RWPE1 (cell line): Measurements from ENCODE around the gene TAF11.
"Not testable (repeated sequence)": the region's sequence is repeated elsewhere in the genome, so short reads cannot be mapped to it uniquely, and the experiment has no call there.

Experiments used
- CTCF ChIA-PET: fragments of 350-600 bp; sonication (Branson Sonifier 250); formaldehyde crosslinking; extraction: SDS; loops from one replicate; lab custom pipeline; 2021; lab: Yijun Ruan, JAX
- POLR2A ChIA-PET: fragments of 400-600 bp; formaldehyde crosslinking; extraction: SDS; loops from one replicate; lab custom pipeline; 2020; ENCODE audit warnings: antibody characterized with exemption; ENCODE audit not compliant: low non-redundant PET; lab: Yijun Ruan, JAX
- DNase-seq: peaks from one replicate; pipeline ENCODE4 v3.0.0; 2012; ENCODE audit warnings: low spot score
- H3K27ac ChIP-seq: fragments of 450-650 bp; 2 replicates; pipeline ENCODE4 v1.5.1; 2017
- TF ChIP-seq, protein P1 (sequence below): fragments of 450-650 bp; conservative IDR thresholded peaks from 2 replicates; pipeline ENCODE4 v1.5.1; 2017; ENCODE audit warnings: low read depth, mild to moderate bottlenecking

TAF11 gene

DNA sequence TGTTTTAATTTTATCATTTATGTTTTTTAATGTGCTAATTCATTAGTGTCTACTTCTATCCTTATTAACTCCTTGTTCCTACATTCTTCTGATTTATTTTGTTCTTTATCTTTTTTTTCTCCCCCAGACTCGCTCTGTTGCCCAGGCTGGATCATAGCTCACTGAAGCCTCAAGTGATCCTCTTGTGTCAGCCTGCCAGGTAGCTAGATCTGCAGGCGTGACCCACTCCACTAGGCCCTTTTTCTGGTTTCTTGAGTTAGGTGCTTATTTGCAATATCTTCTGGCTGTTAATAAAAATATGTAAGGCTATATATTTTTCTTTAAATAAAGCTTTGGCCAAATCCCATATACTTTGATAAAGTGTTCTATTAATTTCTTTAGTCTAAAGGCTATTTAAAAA is 2.8 kb downstream of the TAF11 start:
- CTCF ChIA-PET: no interaction called here
- TF ChIP-seq, protein P1, sequence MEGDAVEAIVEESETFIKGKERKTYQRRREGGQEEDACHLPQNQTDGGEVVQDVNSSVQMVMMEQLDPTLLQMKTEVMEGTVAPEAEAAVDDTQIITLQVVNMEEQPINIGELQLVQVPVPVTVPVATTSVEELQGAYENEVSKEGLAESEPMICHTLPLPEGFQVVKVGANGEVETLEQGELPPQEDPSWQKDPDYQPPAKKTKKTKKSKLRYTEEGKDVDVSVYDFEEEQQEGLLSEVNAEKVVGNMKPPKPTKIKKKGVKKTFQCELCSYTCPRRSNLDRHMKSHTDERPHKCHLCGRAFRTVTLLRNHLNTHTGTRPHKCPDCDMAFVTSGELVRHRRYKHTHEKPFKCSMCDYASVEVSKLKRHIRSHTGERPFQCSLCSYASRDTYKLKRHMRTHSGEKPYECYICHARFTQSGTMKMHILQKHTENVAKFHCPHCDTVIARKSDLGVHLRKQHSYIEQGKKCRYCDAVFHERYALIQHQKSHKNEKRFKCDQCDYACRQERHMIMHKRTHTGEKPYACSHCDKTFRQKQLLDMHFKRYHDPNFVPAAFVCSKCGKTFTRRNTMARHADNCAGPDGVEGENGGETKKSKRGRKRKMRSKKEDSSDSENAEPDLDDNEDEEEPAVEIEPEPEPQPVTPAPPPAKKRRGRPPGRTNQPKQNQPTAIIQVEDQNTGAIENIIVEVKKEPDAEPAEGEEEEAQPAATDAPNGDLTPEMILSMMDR: no peak
- DNase-seq: no peak
- POLR2A ChIA-PET: no interaction called here
- no peak overlapping the region for H3K27ac ChIP-seq

DNA sequence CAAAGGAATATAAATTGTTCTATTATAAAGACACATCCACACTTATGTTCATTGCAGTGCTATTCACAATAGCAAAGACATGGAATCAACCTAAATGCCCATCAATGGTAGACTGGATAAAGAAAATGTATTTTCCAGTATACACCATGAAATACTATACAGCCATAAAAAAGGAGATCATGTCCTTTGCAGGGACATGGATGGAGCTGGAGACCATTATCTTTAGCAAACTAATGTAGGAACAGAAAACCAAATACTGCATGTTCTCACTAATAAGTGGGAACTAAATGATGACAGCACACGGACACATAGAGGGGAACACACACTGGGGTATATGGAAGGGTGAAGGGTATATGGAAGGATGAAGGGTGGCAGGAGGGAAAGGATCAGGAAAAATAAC is 3.8 kb downstream of the TAF11 start:
- DNase-seq, POLR2A ChIA-PET, CTCF ChIA-PET, H3K27ac ChIP-seq: not testable (repeated sequence)

DNA sequence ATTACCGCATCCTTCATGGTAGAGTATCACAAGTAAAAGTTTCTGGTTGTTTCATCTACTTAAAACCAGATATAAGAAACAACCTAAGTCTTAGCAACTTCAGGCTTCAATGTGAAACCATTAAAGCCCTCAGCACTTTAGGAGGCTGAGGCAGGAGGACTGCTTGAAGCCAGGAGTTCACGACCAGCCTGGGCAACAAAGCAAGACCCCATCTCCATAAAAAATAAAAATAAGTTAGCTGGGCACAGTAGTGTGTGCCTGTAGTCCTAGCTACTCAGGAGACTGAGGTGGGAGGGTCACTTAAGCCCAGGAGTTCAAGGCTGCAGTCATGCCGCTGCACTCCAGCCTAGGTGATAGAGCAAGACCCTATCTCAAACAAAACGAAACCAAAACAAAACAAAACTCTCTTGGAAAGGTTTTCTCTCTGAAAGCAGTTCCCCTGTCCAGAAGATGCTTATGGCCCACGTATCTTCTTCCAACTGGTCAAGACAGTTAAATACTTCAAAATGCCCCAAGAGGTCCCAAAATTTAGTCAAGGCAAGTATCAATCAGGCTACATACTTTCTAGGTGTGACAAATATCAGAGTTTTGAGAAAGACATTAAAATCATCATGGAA is 9.9 kb downstream of the TAF11 start:
- CTCF ChIA-PET: no interaction called here
- H3K27ac ChIP-seq: no peak overlapping the region
- POLR2A ChIA-PET: no interaction called here
- TF ChIP-seq, protein P1: no peak
- no peak for DNase-seq

DNA sequence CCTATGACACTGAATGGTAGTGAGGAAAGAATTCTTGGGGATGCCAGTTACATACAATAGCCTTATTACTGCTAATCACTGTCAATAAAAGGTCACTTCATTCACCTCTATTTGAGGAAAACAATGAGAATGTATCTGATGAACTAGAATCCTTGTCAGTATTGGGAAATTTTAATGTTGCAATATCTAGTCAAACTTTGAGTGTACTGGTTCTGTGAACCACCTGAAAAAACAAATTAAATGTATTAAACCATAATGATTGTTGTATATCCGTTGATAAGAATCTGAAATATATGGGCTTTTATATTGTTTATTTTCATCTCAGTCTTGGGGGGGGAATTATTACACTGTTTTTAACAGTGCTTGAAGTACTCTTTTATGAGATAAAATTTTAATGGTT is 10.6 kb downstream of the TAF11 start:
- H3K27ac ChIP-seq: no peak overlapping the region
- no peak for DNase-seq
- ChIA-PET CTCF (interaction anchor here (1.0 kb wide), 1 partner anchor 630 kb away, joined by 3 read pairs; no protein-coding TSS in a partner anchor), POLR2A (no interaction called here)
- TF ChIP-seq, protein P1: no peak

DNA sequence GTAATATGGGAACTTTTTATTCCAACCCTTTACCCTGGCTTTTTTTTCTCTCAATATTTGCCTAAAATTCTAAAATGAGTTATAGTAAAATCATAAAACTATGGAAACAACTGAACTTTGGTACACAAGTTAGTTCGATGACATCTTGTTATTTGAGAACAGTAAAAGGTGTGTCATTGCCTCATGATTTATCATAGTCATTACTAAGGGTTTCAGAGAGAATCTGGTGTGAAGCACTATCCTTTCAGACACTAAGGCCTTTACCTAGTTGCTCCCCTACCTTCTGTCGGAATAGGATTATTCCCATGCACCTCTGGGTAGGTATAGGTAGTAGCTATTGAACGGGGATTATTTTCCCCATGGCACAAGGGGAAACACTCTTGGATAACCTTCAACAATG is 11.4 kb downstream of the TAF11 start:
- TF ChIP-seq, protein P1: no peak
- POLR2A ChIA-PET: no interaction called here
- H3K27ac ChIP-seq: no peak overlapping the region
- CTCF ChIA-PET: interaction anchor here (1.0 kb wide), 1 partner anchor 629 kb away, joined by 3 read pairs; no protein-coding TSS in a partner anchor
- no peak for DNase-seq

DNA sequence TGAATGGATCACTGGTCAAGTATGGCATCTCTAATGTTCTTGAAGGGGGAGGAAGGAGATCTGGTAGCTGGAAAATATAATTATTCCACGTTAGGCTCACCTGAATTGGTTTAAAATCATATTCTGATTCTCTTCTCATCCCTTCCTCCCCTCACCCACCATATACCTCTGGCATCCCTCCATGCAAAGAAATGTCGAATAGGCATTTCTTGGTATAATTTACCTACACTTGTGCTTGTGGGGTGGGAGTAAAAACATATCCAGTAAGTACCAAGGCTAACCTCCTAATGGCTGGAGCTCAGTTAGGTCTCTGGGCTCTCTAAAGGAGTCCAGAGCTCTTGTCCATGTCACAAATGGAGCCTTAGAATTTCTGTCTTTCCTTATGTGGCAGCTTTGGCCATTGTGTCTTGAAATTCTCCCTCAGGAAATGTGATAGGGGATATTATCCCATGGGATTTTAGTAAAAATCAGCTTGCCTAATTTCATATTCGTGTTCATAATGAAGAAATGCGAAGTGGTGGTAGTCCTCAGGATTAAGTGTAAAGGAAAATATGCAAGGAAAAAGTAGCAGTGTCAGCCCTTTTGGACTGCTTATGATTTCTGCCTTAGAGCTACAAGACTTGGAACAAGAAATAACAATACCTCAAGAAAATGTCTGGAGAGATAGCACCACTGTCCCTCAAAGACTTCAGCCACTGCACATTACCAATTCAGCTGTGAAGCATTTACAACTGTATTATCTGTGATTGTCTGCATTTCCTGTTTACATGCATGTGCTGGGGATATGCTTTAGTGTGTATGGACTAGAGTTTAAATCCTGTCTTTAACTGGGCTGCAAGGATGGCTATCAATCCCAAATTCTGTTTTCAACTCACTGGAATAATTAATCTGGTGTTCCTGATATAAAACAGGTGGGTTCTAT is 12.3 kb downstream of the TAF11 start:
- no peak overlapping the region for H3K27ac ChIP-seq
- TF ChIP-seq, protein P1: no peak
- ChIA-PET CTCF (no interaction called here), POLR2A (no interaction called here)
- DNase-seq: no peak
